CD8-positive, alpha-beta memory T cell (primary cell): ENCODE measurements around the gene RAP1B. TPM values are rescaled to one million over a fixed set of nuclear protein-coding genes. Genes with fewer than 3 reads are reported as not detected.
"Not testable (repeated sequence)": the region's sequence is repeated elsewhere in the genome, so short reads cannot be mapped to it uniquely, and the experiment has no call there.

ENCODE experiments used
- CTCF ChIA-PET: fragments of 350-600 bp; sonication (Branson Sonifier 250); formaldehyde crosslinking; loops from one replicate; lab custom pipeline; 2021; ENCODE audit warnings: antibody characterized with exemption; lab: Charles Lee
- POLR2A ChIA-PET: fragments of 350-600 bp; sonication (Branson Sonifier 250); formaldehyde crosslinking; loops from one replicate; lab custom pipeline; 2021; ENCODE audit warnings: antibody characterized with exemption; lab: Charles Lee
- DNase-seq, 5 donors: peaks; one replicate each; pipeline versions ENCODE4 v3.0.0 to v3.0.0-alpha.2; 2020 to 2022; ENCODE audit warnings: mixed read lengths in 1 of 5
- H3K27ac ChIP-seq: one replicate; pipeline ENCODE4 v1.7.0; 2013; ENCODE audit warnings: low read depth, mild to moderate bottlenecking, low read length, moderate library complexity
- H3K27me3 ChIP-seq: 2 replicates; pipeline ENCODE4 v1.7.0; 2013; ENCODE audit warnings: low read length, mild to moderate bottlenecking; ENCODE audit not compliant: insufficient read depth, poor library complexity, severe bottlenecking
- H3K36me3 ChIP-seq: 2 replicates; pipeline ENCODE4 v1.7.0; 2013; ENCODE audit warnings: mild to moderate bottlenecking, low read length, moderate library complexity; ENCODE audit not compliant: insufficient read depth
- H3K4me1 ChIP-seq: 2 replicates; pipeline ENCODE4 v1.7.0; 2013; ENCODE audit warnings: mild to moderate bottlenecking, low read length, moderate library complexity; ENCODE audit not compliant: insufficient read depth
- H3K4me3 ChIP-seq: 2 replicates; pipeline ENCODE4 v1.7.0; 2013; ENCODE audit warnings: mild to moderate bottlenecking, low read length
- H3K9me3 ChIP-seq: 2 replicates; pipeline ENCODE4 v1.7.0; 2013; ENCODE audit warnings: mild to moderate bottlenecking, low read length
- H3K27ac Mint-ChIP-seq, 8 donors: one replicate each; pipeline ENCODE4 v1.8.0; 2020 to 2021; ENCODE audit warnings: mixed read lengths in 8 of 8, mild to moderate bottlenecking in 6 of 8, inconsistent platforms in 3 of 8, moderate library complexity in 3 of 8
- H3K27me3 Mint-ChIP-seq, 2 donors: one replicate each; pipeline ENCODE4 v1.8.0; 2020 to 2021; ENCODE audit warnings: mixed read lengths in 2 of 2, mild to moderate bottlenecking in 1 of 2, moderate library complexity in 1 of 2
- H3K36me3 Mint-ChIP-seq, 3 donors: one replicate each; pipeline ENCODE4 v1.8.0; 2020 to 2021; ENCODE audit warnings: mixed read lengths in 3 of 3, inconsistent platforms in 1 of 3, mild to moderate bottlenecking in 1 of 3
- H3K4me1 Mint-ChIP-seq, 3 donors: one replicate each; pipeline ENCODE4 v1.8.0; 2020 to 2021; ENCODE audit warnings: mixed read lengths in 3 of 3, inconsistent platforms in 1 of 3, mild to moderate bottlenecking in 1 of 3
- H3K4me3 Mint-ChIP-seq, 7 donors: one replicate each; pipeline ENCODE4 v1.8.0; 2020 to 2021; ENCODE audit warnings: mixed read lengths in 7 of 7, mild to moderate bottlenecking in 6 of 7, moderate library complexity in 4 of 7, inconsistent platforms in 2 of 7
- H3K9me3 Mint-ChIP-seq, 5 donors: one replicate each; pipeline ENCODE4 v1.8.0; 2020 to 2022; ENCODE audit warnings: mixed read lengths in 5 of 5, mild to moderate bottlenecking in 3 of 5, moderate library complexity in 2 of 5, inconsistent platforms in 1 of 5
- polyA plus RNA-seq: library from polyadenylated mRNA; unstranded; fragments of 300-500 nt; fragmentation: Illumina TruSeq; gene quantifications from one replicate; pipeline ENCODE4 v1.2.3, GENCODE V29; 2021
- total RNA-seq, 2 experiments: library from RNA; stranded (reverse); gene quantifications; one replicate each; pipeline ENCODE4 v1.2.3, GENCODE V29; 2021

Gene RAP1B
- total and polyA plus RNA-seq, 3 experiments from 2014 or later, result 271 to 589 (median 281) TPM

DNA sequence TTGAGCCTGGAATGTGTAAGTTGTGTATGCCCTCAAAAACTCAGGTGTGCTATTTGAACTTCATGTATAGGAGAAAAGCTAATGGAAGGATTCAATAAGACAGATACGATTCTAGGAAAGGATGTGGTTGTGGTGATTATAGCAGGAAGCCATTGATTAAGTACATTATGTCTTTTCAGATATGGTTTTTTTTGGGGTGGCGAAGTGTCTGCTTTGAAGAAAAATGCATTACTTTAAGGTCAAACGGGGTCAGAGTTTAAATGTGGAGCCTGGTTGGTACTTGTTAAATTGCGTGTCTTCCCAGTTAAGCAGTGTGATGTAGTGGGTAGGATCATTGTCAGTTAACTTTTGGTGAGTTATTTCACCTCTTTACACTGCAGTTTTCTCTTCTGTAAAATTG is 63.1 kb downstream of the RAP1B start:
- Mint-ChIP-seq H3K9me3 (no peaks in the 10 kb centered on the region), H3K27me3 (no peaks in the 10 kb centered on the region), H3K4me3 (peak overlapping the region; percentile 22 to 80 (median 66)), H3K27ac (peak overlapping the region; percentile 29 to 83 (median 55)), H3K36me3 (peaks cover 0 to 1% (median under 1%) of the 10 kb centered on the region in 3 donors), H3K4me1 (peaks cover 33 to 50% (median 42%) of the 10 kb centered on the region in 3 donors)
- ChIA-PET CTCF (no interaction called here), POLR2A (no interaction called here)
- no peaks in the 10 kb centered on the region for H3K27me3 ChIP-seq
- no peaks in the 10 kb centered on the region for H3K36me3 ChIP-seq
- H3K9me3 ChIP-seq, result no peaks in the 10 kb centered on the region
- peak in 2 of 5 donors; percentile 46 to 48 for DNase-seq
- peaks cover 45% of the 10 kb centered on the region for H3K4me1 ChIP-seq
- H3K4me3 ChIP-seq, result peak overlapping the region; percentile 13
- no peak overlapping the region for H3K27ac ChIP-seq

DNA sequence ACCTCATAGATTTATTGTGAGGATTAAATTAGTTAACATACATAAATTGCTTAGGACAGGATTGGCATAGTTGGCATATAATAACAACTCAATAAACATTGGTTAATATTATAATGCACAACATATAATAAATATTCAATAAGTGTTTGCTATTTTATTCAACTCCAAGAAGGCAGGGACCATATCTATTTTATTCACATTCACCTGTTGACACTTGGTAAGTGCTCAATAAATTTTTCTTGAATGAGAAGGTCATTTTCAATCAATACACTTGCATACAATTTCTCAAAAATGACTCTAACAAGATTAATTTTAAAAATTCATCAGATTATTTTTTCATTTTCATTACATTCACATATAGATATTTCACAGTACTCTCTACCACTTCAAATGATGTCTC is 63.7 kb downstream of the RAP1B start:
- H3K36me3 ChIP-seq, result no peaks in the 10 kb centered on the region
- no peaks in the 10 kb centered on the region for H3K9me3 ChIP-seq
- Mint-ChIP-seq H3K27me3 (no peaks in the 10 kb centered on the region), H3K4me3 (peak overlapping the region in 5 of 7 donors; percentile 41 to 93 (median 74)), H3K27ac (peak overlapping the region in 5 of 8 donors; percentile 2 to 83 (median 51)), H3K4me1 (peaks cover 35 to 52% (median 42%) of the 10 kb centered on the region in 3 donors), H3K36me3 (peaks cover 0 to 2% (median 2%) of the 10 kb centered on the region in 3 donors), H3K9me3 (no peaks in the 10 kb centered on the region)
- ChIA-PET POLR2A (interaction anchor here (0.5 to 1.0 kb wide), 2 partner anchors 11 to 63 kb away, joined by 4 read pairs; no protein-coding TSS in a partner anchor), CTCF (no interaction called here)
- H3K4me3 ChIP-seq, result no peak overlapping the region
- peaks cover 45% of the 10 kb centered on the region for H3K4me1 ChIP-seq
- no peak for DNase-seq
- no peaks in the 10 kb centered on the region for H3K27me3 ChIP-seq
- no peak overlapping the region for H3K27ac ChIP-seq

DNA sequence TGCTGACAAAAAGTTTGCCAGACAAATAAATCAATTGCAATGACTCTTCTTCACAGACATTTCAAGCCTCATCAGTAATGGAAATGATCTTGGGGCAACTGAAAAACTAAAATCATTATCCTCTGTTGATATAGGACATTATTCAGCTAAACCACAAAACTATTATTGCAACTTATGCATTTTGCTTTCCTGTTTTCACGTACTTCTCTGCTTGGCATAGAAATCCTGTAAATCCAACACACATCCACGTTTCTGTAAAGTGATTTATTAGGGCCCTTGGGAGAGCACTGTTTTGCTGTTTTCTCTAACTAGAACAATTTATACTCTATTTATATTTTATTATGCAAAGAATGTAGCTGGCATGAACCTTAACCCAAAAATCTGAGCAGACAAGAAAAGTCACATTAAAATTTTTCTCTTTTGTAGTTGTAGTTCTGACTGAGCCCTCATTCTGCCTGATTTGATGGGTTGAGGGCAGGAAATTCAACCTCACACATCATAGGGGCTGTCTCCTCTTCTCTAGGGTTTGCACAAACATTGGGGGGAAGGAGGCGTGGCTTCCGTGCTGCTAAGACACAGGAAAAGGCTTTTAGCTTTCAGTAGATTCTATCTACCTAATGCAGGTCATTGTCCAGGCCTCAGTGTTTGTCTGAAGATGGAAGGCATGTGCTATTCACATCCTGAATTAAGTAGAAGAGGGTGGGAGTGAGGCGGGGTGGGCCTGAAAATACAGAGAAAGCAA is 64.6 kb downstream of the RAP1B start:
- H3K4me3 ChIP-seq, result no peak overlapping the region
- H3K4me1 Mint-ChIP-seq, result peaks cover 35 to 55% (median 42%) of the 10 kb centered on the region in 3 donors

DNA sequence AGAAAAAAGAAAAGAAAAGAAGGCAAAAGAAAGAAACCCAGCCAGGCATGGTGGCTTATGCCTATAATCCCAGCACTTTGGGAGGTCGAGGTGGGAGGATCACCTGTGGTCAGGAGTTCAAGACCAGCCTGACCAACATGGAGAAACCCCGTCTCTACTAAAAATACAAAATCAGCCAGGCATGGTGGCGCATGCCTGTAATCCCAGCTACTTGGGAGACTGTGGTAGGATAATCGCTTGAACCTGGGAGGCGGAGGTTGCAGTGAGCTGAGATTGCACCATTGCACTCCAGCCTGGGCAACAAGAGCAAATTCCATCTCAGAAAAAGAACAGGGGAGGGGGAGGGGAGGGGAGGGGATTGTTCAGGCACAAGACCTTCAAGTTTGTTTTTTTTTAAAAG is 66.2 kb downstream of the RAP1B start:
- H3K27ac ChIP-seq, H3K27me3 ChIP-seq, H3K9me3 Mint-ChIP-seq, H3K27ac Mint-ChIP-seq, H3K36me3 ChIP-seq, H3K4me3 ChIP-seq, H3K27me3 Mint-ChIP-seq, DNase-seq, H3K9me3 ChIP-seq, POLR2A ChIA-PET, H3K36me3 Mint-ChIP-seq: not testable (repeated sequence)
- CTCF ChIA-PET, result interaction anchor here (0.6 kb wide), 1 partner anchor 345 kb away, joined by 3 read pairs; no protein-coding TSS in a partner anchor
- Mint-ChIP-seq H3K4me3 (peak overlapping the region in 1 of 7 donors; percentile 36), H3K4me1 (peaks cover 30 to 46% (median 32%) of the 10 kb centered on the region in 3 donors)
- H3K4me1 ChIP-seq, result peaks cover 38% of the 10 kb centered on the region

More for the DNA sequence above, 64.6 kb downstream of the RAP1B start:
- peaks cover 0 to 4% (median 2%) of the 10 kb centered on the region in 3 donors for H3K36me3 Mint-ChIP-seq
- H3K4me3 Mint-ChIP-seq, result peak overlapping the region; percentile 6 to 93 (median 71)
- peak overlapping the region; percentile 41 to 91 (median 85) for H3K27ac Mint-ChIP-seq
- H3K27me3 ChIP-seq, result no peaks in the 10 kb centered on the region
- H3K27me3 Mint-ChIP-seq, result no peaks in the 10 kb centered on the region
- H3K36me3 ChIP-seq, result no peaks in the 10 kb centered on the region
- H3K27ac ChIP-seq, result no peak overlapping the region
- CTCF ChIA-PET, result no interaction called here
- POLR2A ChIA-PET, result interaction anchor here (0.5 to 1.0 kb wide), 4 partner anchors 10 to 140 kb away, joined by 3 to 7 read pairs (median 4); no protein-coding TSS in a partner anchor
- no peaks in the 10 kb centered on the region for H3K9me3 ChIP-seq
- peak; percentile 50 to 85 (median 68) for DNase-seq
- peaks cover 45% of the 10 kb centered on the region for H3K4me1 ChIP-seq
- no peaks in the 10 kb centered on the region for H3K9me3 Mint-ChIP-seq

DNA sequence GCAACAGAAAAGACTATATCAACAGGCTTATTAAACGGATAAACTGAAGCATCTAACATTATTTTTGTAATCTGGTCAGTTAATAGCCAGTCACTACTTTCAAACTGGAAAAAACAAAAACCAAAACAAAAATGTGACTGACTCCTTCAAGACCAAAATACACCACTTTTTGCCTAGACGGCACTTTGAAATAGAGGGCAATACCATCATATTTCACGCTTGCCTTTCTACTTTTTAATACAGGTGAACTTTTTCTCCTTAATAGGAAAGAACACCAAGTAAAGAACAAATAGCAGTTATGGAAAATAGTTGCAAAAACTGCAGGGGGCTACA is 75.5 kb downstream of the RAP1B start:
- Histone ChIP-seq H3K27me3 (no peaks in the 10 kb centered on the region), H3K36me3 (peaks cover 11% of the 10 kb centered on the region), H3K27ac (peak overlapping the region; percentile 88), H3K9me3 (no peaks in the 10 kb centered on the region), H3K4me3 (peak overlapping the region; percentile 100), H3K4me1 (peaks cover 24% of the 10 kb centered on the region)
- H3K36me3 Mint-ChIP-seq, result peaks cover 0 to 33% (median 6%) of the 10 kb centered on the region in 3 donors
- CTCF ChIA-PET, result interaction anchor here (1.7 kb wide), 1 partner anchor 9 kb away, joined by 4 read pairs; no protein-coding TSS in a partner anchor
- H3K4me1 Mint-ChIP-seq, result peaks cover 30 to 48% (median 43%) of the 10 kb centered on the region in 3 donors
- peak overlapping the region; percentile 88 to 100 (median 99) for H3K27ac Mint-ChIP-seq
- peak overlapping the region; percentile 94 to 100 (median 98) for H3K4me3 Mint-ChIP-seq
- POLR2A ChIA-PET, result interaction anchor here (0.6 to 1.4 kb wide), 4 partner anchors 23 to 123 kb away, joined by 3 to 6 read pairs (median 3); partner anchors contain the start of gene SLC35E3
- no peak for DNase-seq
- no peaks in the 10 kb centered on the region for H3K27me3 Mint-ChIP-seq
- no peaks in the 10 kb centered on the region for H3K9me3 Mint-ChIP-seq

DNA sequence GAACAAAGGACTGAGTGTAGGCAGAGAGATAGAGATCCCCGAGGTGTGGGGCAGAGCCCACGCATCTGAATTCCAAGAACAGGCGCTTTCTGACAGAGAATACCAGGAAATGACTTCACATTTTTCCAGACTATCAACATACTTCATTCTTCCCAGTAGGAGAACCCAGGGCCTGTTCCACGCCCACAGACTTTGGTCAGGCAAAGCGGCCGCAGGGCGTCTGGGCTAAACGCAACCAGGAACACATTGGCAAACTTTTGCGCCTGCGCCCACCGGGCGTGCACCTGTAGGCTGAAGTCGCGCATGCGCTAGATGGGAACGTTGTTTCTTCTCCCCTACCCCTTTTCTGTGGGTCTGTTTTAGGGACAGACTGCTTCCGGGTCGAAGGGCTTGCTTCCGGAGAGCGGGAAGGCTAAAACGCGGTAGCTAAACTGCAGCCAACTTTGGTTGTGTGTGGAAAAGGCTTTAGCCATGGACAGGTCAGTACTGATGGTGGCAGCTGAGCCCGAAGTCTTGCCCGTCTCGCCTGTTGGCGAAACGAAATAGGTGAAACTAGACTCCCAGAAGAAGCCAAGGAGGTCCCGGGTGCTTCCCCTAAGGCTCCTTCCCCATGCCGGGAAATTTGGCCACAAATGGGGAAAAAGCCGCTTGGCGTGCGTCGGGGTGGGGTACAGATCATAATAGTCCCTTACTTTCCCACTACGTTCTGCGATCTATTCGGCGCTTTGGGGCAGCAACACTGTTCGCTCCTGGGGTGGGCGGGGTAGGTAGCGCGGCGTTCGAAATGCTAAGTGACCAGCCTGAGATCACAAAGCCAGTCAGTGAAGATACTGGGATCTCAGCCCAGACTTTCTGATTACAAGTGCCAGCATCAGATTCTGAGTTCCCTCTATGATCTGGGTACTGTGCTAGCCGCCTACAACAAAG is 76.2 kb downstream of the RAP1B start, which contains the start of gene NUP107:
TSS of gene NUP107 (plus strand) at position 384 of the 927 bp plus-strand sequence. CDS start at position 472, 88 bp downstream.
- Mint-ChIP-seq H3K27me3 (no peaks in the 10 kb centered on the region), H3K4me3 (peak within 1 kb of the TSS; percentile 94 to 100 (median 98)), H3K4me1 (peaks cover 30 to 48% (median 43%) of the 10 kb centered on the region in 3 donors), H3K27ac (peak within 1 kb of the TSS; percentile 88 to 100 (median 99)), H3K36me3 (peaks cover 0 to 39% (median 6%) of the 10 kb centered on the region in 3 donors), H3K9me3 (no peaks in the 10 kb centered on the region)
- no peaks in the 10 kb centered on the region for H3K27me3 ChIP-seq
- POLR2A ChIA-PET, result interaction anchor here (1.0 to 1.4 kb wide), 2 partner anchors 59 to 122 kb away, joined by 3 read pairs; partner anchors contain the start of gene SLC35E3
- peak within 1 kb of the TSS; percentile 100 for H3K4me3 ChIP-seq
- peaks cover 24% of the 10 kb centered on the region for H3K4me1 ChIP-seq
- peak; percentile 94 to 99 (median 97) for DNase-seq
- H3K27ac ChIP-seq, result peak within 1 kb of the TSS; percentile 88
- H3K9me3 ChIP-seq, result no peaks in the 10 kb centered on the region
- peaks cover 17% of the 10 kb centered on the region for H3K36me3 ChIP-seq
- CTCF ChIA-PET, result interaction anchor here (1.7 kb wide), 1 partner anchor 9 kb away, joined by 4 read pairs; no protein-coding TSS in a partner anchor

DNA sequence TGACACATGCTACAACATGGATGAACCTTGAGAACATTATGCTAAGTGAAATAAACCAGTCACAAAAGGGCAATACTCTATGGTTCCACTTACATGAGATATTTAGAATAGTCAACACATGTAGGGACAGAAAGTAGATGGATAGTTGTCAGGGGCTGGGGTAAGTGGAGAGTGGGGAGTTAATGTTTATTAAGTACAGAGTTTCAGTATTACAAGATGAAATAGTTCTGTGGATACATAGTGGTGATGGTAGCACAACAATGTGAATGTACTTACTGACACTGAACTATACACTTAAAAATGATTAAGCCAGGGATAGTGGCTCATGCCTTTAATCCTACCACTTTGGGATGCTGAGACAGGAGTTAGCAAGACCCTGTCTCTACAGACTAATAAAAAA is 84.8 kb downstream of the RAP1B start:
- peaks cover 43% of the 10 kb centered on the region for H3K36me3 ChIP-seq
- H3K27me3 ChIP-seq, result no peaks in the 10 kb centered on the region
- H3K9me3 ChIP-seq, result no peaks in the 10 kb centered on the region
- H3K4me1 ChIP-seq, result no peaks in the 10 kb centered on the region
- H3K27me3 Mint-ChIP-seq, result no peaks in the 10 kb centered on the region
- H3K27ac Mint-ChIP-seq, result peak overlapping the region in 1 of 8 donors; percentile 6
- ChIA-PET POLR2A (interaction anchor here (0.7 kb wide), 1 partner anchor 506 kb away, joined by 3 read pairs; no protein-coding TSS in a partner anchor), CTCF (no interaction called here)
- no peaks in the 10 kb centered on the region for H3K4me1 Mint-ChIP-seq
- no peaks in the 10 kb centered on the region for H3K9me3 Mint-ChIP-seq
- no peak overlapping the region for H3K4me3 ChIP-seq
- DNase-seq, result no peak
- H3K4me3 Mint-ChIP-seq, result no peak overlapping the region
- H3K36me3 Mint-ChIP-seq, result peaks cover 16 to 76% (median 31%) of the 10 kb centered on the region in 3 donors
- H3K27ac ChIP-seq, result no peak overlapping the region
